Left ventricle myocardium superior (tissue), 1 donor: Measurements from ENCODE around the gene APBA2. TPM values are rescaled to one million over a fixed set of nuclear protein-coding genes. Genes with fewer than 3 reads are reported as not detected.
"Not testable (repeated sequence)": the region's sequence is repeated elsewhere in the genome, so short reads cannot be mapped to it uniquely, and the experiment has no call there.

ENCODE experiments used
- ATAC-seq: fragments of 200-7000 bp; cut with Tn5 transposase; one replicate; pipeline ENCODE4 v1.9.1; 2020; ENCODE audit warnings: mild to moderate bottlenecking, moderate library complexity
- DNase-seq: peaks from one replicate; pipeline ENCODE4 v3.0.0-alpha.2; 2020
- intact Hi-C: fragments of 100-400 bp; cut with micrococcal nuclease; formaldehyde crosslinking; loops from one replicate; pipeline ENCODE4 v1.11.0; 2022
- total RNA-seq: library from RNA; stranded (reverse); fragmentation: NEBNext Ultra II Directional; extraction: Animal tissue kit (Norgen Biotek cat#: 25700); gene quantifications from one replicate; pipeline ENCODE4 v1.2.1, GENCODE V29; 2021
- donor health status: DM: no; HTN: yes; CAD: no; lungs with severe emphysema.

The APBA2 gene
- total RNA-seq, 1 donor from 2014 or later = 1.2 TPM

DNA sequence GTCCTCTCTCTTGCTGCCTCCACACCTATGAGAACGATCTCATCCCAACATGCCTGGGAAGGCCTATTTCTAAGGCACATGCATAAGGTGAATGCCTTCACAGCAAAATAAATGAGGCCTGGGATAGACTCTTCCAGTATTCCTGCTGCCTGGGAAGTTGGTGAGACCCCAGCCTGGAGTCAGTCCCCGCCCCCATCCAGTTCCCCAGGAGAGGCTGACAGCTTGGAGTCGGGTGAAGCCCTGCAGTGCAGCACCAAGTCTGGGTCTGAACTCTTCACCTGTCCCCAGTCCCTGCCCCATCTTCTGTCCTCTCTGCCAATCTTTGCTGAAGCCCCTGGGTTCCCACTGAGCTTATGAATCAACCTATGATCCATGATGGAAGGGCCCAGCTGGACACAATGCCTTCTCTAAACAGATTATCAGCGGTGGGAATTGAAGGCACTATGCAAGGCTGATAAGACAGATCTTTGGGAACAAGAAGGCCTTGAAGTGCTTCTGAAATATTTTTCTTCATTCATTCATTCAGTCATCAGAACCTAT is 10.2 kb upstream of the APBA2 start:
- no peak for ATAC-seq
- intact Hi-C loops = no loop called here
- DNase-seq = no peak

DNA sequence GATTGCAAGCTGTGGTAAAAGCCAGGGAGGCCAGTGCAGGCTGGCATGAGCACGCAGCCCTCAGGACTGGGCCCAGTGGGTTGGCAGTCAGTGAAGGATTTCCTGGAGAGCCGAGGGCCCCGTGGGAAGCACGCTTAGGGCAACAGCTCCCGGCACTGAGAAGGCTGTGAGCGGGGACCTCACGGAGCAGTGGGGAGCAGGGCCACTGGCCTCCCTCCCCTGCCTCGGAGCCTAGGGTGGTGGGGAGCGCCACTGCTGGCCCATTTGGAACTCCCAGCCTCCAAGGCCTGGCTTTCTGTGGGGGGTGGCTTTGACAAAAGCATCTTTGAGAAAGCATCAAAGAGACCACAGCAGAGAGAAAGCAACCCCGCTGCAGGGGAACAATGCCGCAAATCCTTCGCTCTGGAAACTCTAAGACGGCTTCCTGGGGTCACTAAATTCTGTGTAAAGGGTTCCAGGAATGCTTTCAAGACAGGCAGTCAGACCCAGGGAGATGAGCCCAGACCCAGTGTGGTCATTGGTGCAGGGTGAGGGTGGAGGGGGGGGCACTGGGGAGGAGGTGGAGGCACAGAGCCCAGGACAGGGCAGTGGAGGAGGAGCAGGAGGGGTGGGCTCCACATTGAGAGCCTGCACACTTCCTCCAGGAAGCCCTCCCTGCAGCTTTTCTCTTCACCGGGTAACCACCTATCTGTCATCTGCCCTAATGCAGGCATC is 9.5 kb upstream of the APBA2 start:
- ATAC-seq (no peak), DNase-seq (no peak)
- intact Hi-C loops = no loop called here

DNA sequence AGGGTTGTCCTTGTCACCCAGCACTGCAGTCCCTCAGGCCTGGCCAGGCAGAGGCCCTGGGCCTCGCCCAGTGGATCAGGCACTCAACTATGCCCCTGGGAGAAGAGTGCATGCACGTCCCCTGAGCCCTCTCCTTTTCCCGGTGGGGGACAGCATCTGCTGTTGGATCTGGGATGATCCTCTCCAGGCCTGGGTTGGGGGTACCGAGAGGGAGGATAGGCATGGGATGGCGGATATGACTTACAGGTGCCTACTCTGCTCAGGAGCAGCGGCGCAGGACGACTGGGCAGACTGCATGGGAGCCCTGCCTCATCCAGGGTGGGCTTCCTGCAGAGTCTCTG is 9.0 kb upstream of the APBA2 start:
- ATAC-seq (no peak), DNase-seq (no peak)
- intact Hi-C loops = no loop called here

DNA sequence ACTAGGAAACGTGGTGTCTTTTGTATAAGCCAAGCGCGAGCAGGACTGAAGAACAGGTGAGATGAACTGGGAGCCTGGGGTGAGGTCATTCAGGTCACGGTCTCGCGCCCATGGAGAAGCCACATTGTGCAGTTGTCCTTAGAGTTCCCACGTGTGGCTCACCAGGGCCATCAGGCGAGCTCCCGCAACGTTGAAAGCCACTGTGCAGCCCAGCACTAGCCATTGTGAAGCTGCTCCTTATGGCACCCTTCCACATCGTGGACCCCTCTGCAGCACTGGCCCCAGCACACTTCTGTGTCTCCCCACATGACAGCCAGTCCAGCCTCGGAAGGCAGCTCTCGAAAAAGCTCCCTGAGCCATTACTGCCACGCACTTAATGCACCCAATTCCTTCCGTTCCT is 7.6 kb upstream of the APBA2 start:
- DNase-seq (no peak), ATAC-seq (no peak)
- intact Hi-C loops = no loop called here

DNA sequence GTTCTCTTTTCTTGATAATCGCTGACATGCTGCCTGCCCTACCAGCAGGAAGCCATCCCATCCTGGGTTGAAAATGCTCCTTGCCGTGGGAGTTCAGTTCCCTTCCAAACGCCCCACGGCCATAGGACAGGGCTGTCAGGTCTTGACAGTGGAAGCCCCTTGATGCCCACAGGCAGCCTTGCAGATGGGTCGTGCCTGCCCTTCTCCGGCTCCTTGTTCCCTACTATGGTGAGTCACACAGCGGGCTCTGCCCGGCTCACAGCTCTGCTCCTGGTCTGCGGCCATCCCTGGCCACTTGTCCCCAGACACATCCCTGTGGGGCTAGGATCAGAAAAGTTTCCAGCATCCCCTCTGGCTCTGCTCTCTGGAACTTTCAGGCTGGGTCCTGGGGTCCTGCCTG is 6.2 kb upstream of the APBA2 start:
- intact Hi-C loops = no loop called here
- DNase-seq (no peak), ATAC-seq (no peak)

DNA sequence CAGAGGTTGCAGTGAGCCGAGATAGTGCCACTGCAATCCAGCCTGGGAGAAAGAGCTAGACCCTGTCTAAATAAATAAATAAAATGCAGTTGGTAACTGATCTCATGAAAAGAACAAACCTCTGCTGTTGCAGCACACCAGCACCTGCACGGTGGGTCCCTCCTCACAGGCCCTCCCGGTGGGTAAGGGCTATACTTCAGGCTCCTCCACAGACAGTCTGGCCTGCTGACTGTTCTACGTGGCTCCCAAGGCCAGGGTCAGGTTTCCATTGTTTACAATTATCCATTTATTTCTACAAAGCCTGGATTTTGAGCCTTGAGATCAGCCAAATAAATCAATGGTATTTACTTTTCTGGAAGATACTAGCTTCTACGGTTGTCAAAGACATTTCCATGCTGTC is 5.1 kb upstream of the APBA2 start:
- ATAC-seq = no peak
- DNase-seq = no peak
- intact Hi-C loops = no loop called here

DNA sequence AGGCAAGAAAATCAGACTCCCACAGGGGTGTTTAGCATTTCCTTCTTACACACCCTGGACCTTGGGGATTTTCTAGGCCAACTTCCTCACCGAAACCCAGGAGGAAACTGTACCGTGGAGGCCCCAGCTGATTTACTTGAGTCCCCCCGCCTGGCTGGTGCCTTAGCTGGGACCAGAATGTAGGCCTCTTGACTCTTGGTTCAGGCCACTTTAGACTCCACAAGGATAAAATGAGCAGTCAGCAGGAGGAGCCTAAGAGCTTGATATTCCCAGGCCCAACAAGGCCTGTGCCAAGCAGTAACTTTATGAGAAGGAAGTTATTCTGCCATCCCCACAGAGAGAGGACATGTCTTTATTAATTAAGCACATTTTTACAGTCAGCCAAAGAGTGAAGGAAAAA is 4.6 kb upstream of the APBA2 start:
- ATAC-seq (no peak), DNase-seq (no peak)
- intact Hi-C loops = no loop called here

DNA sequence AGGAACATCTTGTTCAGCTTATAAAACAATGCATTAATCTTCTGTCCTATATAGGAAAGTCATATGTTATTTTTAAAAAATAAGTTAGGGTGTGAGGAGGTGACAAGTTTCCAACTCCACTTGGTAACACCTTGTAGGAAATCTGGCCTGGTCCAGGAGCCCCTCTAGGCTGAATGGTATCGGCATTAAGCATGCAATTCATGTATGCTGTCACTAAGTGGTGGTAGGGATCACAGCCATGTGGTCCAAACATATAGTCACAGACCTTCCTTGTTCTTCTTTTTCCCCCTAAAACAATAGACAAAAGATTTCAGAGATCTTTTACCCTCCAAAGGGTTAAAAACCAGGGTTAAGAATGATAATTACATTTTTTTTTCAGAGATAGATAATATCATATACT is 4.2 kb upstream of the APBA2 start:
- intact Hi-C loops = no loop called here
- DNase-seq (no peak), ATAC-seq (no peak)

DNA sequence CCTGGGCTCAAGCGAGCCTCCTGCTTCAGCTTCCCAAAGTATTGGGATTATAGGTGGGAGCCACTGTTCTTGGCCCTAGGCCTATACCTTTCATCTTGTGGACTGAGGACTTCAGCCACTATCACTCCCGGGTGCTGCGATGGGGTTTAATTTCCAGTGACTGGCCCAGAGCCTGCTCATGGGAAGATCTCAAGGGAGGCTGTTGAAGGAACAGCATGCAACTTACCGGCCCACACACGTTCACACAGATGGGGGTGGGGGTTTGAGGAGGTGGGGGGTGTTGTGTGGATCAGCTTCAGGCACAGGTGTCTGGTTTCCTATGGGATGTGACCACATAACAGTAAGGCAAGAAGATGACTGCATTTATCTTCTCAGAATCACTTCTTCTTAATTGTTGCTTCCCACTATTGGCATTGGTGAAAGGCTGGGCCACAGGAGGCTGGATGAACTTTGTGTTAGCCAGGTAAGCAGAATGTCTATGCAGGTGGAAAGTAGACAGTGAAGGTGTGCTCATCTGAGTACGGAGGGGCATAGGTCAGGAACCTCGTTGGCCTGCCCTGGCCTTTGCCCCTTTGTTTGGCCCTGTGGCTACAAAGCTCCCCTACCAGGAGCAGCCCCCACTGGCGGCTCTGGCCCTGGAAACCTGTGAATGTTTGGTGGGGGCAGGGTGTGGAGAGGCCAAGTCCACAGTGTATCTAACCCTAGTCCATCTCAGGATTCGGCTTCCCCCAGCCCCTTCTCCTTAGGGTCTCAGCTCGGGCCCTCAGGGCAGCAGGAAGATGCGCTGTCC is 1.4 kb upstream of the APBA2 start:
- ATAC-seq (no peak), DNase-seq (no peak)
- intact Hi-C loops = no loop called here

DNA sequence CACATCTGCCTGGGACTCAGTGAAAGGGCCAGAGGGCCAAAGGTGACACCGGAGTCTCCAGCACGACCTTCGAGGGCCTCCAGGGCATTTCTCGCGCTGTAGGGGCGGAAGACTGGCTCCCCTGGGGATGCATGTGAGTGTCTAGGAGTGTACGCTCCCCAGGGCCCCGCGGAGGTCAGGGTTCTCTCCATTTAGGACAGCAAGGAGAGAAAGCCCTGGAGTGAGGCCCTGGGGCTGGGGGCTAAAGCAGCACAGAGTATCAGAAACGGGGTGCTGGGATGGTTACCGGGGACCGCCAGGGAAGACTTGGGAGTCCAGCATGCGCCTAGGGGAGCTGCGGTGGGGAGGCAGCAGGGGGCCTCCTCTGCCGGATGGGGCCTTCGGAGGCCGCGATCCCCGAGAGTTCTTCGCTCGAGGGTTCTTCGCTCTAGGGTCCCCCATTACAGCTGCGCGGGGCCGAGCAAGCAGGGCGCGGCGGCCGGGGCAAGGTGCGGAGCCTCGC is 595 bp upstream of the APBA2 start:
- DNase-seq (no peak), ATAC-seq (no peak)
- intact Hi-C loops = no loop called here

DNA sequence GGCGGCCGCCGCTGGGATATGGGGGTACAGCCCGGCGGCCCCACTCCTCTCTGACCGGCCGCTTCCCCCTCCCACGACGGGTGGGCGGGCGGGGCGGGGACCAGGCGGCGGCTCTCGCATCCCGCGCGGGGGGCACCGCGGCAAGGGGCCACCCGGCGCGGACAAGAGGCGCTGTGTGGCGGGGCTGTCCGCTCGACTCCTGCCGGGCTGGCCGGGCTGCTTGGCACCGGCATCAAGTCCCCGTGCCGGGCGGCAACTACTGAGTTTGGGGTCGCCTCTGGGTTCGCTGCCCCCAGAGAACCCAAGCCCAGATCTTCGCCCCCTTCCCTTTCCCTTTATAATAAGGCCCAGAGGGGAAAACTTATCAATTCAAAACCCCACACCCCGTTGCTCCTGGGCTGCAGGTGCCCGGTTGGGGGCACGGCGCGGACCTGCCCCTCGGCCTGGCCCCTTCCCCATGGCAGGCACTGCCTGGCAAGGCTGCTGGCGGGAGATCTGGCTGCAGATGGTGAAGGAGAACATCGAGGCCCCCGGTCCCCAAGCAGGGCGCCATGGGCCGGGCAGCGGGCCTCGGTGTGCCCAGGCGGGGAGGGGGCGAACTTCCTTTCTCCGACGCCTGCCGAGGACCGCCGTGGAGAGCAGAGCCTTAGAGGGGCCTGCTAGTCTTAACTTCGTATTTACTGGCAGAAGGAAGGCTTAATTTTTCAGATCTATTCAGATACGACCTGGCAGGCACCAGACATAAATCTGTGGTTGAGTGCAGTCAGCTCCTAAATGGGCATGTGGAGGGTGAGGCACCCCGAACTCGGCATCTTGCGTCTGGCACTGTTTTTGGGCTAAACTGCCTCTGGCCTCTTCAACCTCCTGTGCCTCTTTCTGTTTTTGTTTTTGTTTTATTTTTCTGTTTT is 911 bp downstream of the APBA2 start:
- DNase-seq = no peak
- ATAC-seq = no peak
- intact Hi-C loops = no loop called here

DNA sequence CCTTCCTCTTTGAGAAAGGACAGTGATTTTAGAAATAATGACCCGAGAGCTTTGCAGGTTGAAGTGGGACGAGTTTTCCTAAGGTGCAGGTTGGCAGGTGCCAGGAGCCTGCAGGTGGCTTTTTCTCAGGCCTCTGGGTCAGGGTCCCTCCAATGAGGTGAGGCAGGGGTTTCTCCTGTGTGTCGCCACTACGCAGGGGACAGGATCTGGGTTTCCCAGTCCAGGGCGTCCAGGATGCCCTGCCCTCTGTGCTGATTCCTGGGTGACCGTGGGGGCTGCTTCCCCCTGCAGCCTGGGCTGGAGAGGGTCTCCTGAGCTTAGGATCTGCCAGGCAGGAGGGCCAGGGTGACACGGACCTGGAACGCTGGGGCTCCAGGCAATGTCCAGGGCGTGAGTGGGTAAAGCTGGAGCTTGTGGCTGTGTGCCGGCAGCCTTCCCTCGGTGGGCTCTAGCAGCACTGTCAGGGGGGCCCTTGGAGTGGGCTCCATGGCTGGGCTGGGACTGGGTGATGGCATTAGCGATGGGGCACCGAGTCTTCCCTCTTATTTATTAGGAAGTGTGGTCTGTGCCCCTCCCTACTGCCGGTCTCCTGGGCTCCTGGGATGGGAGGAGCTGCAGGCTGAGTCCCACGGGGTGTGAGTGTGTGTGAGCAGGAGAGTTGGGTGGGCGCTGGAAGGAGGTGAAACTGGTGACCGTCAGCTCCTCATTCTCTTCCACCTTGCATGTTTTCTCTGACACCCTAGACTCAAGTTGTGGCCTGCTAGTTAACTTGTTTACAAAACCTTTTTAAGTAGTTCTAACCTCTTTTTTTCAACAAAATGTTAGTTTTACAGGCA is 1.8 kb downstream of the APBA2 start:
- no peak for DNase-seq
- ATAC-seq = no peak
- intact Hi-C loops = no loop called here

DNA sequence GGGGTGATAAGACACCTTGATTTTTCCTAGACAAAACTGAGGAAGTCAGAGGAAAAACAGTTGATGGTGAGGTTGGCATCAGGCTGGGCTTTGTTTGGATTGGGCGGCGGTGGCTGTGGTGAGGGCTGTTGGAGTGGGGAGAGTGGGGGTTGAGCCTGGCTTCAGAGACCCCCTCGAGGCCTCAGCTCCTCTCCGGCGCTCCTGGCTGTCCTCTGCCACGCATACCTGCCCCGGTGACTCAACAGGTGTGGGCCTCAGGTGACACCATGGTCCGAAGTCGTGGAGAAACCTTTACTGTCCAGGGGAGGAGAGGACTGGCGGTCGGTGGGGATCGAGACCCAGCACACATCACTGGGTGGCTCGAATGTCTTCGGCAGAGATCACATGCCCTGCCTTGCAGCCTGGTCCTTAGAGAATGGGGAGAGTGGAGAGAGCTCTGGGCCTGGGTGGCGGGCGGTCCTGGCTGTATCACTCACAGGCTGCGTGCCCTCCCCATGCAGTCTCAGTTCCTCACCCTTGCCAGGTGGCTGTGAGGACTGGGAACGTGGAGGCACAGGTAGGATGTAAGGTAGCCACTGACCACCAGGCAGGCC is 2.6 kb downstream of the APBA2 start:
- no peak for DNase-seq
- intact Hi-C loops = no loop called here
- no peak for ATAC-seq

DNA sequence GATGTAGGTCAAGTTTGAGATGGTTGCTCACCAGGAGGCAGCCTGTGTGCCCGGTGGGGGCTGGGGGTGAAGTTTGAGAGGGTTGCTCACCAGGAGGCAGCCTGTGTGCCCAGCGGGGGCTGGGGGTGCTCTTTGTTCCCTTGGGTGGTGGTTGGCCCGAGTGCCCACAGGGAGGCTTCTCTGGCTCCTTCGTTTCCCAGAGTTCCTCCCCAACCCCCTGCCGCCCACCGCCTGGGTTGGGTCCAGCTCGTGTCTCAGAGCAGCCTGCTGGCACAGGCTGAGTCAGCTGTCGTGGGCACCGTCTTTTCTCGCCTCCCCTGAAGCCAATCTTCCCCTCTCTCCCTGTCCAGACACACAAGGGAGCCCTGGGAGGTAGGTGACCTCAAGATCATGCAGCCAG is 3.1 kb downstream of the APBA2 start:
- ATAC-seq (no peak), DNase-seq (no peak)
- intact Hi-C loops = no loop called here

DNA sequence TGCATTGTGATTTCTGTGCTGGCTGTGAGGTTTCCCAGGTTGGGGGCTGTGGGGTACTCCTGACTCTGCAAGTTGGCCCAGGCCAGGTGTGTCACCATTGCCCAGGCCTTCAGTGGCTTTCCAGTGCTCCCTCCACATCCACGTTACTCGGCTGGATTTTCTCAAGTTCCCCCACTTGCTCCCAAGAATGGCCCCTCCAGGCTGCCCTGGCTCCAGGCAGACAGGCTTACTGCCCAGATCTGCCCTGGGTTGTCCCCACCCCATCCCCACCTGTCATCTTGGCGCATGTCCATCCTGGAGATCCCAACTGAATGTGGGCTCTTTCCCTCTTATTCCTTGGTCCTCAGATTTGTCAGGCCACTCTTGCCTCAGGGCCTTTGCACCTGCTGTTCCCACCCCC is 3.6 kb downstream of the APBA2 start:
- ATAC-seq = no peak
- DNase-seq = no peak
- intact Hi-C loops = no loop called here

DNA sequence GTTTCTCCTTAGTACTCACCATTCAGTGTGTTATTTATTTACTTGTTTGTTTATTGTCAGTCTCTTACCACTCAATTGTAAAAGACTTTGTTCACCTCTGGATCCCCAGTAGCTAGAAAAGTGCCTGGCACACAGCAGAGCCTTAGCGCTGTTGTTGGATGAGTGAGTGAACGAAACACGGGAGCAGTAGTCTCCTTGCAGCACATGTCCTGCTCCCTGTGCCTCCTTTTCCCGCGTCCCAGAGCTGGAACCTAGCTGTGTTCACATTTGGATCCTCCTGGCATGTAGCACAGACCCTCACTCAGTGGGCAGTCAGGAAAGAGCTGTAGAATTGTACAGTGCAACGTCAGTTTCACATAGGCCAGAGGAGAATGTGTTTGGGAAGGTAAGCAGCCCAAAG is 4.1 kb downstream of the APBA2 start:
- intact Hi-C loops, DNase-seq, ATAC-seq: not testable (repeated sequence)

DNA sequence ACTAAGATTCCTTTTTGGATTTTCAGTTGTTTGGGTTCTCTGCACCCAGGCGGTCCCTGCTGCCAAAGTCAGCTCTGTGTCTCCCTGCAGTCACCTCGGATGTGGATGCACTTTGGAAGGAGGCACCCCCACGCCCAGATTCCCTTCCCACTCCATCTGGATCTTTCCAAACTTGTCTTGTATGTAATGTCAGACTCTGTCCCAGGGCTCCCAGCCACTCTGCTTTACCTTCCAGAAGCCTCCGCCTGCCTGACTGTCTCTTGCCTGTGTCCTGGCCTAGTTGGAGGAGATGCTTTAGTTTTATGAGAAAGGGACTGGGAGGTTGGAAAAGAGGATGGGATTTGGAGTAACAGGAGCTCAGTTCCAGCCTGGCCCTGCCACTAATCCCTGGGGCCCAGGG is 4.5 kb downstream of the APBA2 start:
- ATAC-seq, intact Hi-C loops, DNase-seq: not testable (repeated sequence)

DNA sequence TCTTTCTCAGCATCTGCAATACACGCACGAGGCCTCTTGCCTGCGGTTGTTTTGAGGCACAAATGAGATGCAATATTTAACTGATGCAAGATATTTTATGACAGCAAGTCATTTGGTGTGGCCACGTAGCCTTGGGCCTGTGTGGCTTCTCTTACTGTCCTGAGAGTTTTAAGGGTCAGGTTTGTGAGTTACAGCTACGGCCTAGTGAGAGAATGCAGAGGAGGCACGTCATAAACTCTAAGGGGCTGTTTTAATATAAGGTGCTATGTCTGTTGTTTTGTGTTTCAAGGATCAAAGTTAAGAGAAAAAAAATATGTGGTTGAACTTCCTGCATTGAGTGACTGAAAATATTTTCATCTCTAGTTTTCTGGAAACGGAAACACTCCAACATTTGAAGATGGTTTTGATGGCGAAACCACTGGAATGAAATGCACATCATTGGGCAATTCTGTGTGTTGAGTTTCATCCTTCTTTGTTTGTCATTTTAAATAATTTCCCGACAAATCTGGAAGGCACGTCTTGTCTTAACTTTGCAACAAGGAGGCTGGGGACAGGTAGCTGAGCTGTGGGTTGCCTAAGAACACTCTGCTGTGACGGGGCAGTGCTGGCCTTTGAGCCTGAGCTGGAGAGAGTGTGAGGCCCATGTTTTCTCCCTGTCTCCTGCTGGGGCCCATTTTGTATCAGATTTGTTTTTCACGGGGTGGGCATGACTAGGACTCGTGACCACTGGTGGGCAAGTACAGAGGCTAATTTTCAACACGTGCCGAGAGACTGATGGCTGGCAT is 5.1 kb downstream of the APBA2 start:
- ATAC-seq (no peak), DNase-seq (no peak)
- intact Hi-C loops = no loop called here
